HG02759 (cell line): Measurements from ENCODE around the gene PRKCZ.
"Not testable (repeated sequence)": the region's sequence is repeated elsewhere in the genome, so short reads cannot be mapped to it uniquely, and the experiment has no call there.

ENCODE experiments used
- ATAC-seq: cut with Tn5 transposase; IDR thresholded peaks from one replicate; pipeline ENCODE4 v1.9.1; 2021; ENCODE audit warnings: mild to moderate bottlenecking, moderate library complexity; ENCODE audit not compliant: unreplicated experiment

PRKCZ gene

DNA sequence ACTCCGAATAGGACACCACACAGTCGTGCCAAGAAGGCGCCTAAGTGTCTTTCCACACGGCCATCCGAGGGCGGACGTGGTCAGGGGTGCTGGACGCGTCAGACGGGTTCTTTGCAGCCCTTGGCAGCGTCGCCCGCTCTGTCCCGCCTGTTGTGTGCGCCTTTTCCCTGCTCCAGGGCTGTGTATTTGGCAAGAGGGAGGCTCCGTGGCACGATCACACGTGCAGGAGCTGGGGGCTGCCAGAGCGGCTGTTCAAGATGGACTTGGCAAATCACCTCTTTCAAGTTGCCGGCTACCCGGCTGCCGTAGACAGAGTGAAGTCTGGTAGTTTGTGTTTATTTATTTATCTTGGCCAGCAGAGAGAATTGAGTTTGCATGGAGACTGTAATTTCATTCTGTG is 31.9 kb downstream of the PRKCZ start:
- ATAC-seq, result no peak

DNA sequence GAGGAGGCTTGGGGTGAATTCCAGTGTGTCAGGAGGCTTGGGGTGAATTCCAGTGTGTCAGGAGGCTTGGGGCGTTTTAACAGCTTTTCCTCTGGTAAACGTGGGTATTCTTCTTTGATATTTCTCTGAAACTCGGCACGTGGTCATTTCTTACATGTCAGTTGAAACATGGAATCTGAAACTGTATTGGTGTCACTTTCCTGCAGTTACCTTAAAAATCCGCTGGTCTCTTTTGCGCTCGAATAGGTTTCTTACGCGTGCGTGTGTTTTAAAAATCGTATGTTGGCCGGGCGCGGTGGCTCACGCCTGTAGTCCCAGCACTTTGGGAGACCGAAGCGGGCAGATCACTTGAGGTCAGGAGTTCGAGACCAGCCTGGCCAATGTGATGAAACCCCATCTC is 33.5 kb downstream of the PRKCZ start:
- ATAC-seq, result no peak

DNA sequence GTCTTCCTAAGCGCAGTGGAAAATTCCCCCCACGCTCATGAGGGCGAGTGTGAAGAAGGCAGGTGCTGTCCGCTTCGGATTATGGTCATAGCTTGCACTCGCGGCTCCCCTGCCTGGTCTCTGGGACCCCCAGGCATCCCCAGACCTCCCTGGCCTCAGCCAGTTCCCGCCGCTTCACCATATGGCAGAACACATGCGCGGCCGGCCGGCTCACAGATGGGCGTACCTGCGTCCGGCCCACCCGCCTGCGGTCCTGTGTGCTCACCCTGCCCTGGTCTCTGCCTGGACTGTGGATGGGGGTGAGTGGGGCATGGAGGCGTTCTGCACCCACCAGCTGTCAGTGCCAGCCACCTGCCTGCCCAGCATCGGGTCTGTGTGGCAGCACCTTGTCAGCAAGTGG is 34.1 kb downstream of the PRKCZ start:
- no peak for ATAC-seq

DNA sequence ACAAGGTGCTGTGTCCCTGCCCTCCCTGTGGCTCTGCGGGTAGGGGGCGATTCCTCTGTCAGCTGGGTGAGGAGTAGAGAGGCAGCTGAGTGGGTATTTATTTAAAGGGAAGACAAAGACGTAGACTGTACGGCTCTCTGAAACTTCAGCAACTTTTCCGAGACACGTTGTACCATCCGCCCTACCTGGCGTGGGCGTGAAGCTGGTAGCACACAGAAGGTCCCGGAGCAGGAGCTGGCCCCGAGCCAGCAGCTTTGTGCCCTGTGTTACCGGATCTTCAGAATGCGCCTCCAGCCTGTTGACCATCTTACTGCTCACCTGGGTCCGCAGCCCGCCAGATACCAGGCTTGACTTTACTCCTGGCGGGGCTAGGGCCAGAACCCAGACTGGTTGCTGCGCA is 34.9 kb downstream of the PRKCZ start:
- no peak for ATAC-seq

DNA sequence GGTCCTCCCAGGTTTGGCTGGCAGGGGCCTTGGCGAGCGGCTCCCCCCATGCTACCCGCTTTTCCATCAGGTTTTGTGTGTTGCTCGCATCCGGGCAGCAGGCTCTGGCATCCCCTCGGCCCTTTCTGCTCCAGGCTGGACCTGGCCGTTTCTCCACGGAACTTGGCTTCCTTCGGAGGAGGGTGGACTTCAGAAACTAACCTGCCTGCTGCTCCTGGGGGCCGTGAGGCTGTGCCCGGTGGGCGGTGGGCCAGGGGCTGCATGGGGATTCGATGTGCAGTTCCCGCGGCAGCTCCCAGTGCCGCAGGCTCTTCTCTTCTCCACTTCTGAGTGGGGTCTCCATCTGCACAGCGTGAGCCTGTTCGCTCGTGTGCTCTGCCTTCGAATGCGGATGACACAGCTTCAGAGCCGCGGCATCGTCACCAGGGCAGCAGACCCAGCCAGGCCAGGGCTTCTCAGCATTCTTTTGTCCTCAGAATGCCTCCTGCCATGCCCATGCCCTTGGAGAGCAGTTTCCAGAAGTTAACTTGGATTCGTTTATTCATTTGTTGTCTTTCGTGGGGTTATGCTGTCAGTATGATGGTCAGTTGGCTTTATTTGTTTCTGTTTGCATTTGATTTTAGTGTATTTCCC is 36.4 kb downstream of the PRKCZ start:
- ATAC-seq, result no peak

DNA sequence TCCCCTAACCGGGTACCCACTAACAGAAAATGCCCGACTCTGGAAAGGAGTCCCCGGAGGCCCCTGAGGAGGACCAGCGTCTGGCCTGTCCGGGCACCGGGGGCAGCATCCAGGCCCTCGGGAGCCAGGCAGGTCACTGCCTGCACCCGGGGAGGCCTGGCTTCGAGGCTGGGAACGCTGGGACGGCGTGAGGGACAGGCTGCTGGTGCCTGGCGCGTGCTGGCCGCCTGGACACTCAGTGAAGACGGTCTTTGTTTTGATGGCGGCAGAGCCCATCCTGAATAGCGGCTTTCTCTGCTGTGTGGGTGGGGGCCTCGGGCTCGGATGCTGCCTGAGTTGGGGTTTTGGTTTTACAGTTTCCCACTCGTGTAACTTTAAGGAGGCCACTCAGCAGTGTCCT is 37.6 kb downstream of the PRKCZ start:
- no peak for ATAC-seq

DNA sequence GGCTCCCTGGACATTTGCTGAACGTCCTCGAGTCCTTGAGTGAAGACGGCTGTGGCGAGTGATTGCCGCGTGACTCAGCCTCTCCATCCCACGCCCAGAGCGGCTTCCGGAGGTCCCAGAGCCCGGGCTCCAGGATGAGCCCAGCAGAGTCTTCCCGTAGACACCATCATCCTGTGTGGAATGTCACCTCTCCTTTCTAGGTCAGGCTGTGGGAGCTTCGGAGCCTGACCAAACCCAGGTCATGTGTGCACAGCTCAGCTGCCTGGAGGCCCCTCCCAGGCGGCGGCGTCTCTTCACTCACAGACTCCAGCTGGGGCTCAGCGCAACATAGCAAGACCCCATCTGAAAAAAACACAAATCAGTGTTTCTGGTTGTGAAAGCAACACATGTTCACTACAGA is 38.2 kb downstream of the PRKCZ start:
- ATAC-seq, result no peak

DNA sequence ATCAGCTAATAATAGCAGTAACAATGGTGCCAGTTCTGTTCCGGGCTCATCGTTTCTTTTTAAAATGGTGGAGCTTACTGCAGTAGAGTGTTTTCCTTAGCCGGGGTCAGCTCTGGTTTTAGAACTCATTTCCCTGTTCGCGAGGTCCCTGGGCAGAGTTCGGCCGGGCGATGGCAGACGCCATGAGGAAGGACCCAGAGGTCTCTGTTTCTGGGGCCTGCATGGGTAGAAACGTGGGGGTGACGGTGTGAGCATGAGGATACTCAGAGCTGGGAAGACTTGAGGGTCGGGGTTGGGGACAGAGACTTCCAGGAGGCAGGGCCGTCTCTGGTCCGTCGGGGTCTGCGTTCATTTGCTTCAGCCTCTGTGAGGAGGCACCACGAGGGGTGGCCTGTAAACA is 38.8 kb downstream of the PRKCZ start:
- no peak for ATAC-seq

DNA sequence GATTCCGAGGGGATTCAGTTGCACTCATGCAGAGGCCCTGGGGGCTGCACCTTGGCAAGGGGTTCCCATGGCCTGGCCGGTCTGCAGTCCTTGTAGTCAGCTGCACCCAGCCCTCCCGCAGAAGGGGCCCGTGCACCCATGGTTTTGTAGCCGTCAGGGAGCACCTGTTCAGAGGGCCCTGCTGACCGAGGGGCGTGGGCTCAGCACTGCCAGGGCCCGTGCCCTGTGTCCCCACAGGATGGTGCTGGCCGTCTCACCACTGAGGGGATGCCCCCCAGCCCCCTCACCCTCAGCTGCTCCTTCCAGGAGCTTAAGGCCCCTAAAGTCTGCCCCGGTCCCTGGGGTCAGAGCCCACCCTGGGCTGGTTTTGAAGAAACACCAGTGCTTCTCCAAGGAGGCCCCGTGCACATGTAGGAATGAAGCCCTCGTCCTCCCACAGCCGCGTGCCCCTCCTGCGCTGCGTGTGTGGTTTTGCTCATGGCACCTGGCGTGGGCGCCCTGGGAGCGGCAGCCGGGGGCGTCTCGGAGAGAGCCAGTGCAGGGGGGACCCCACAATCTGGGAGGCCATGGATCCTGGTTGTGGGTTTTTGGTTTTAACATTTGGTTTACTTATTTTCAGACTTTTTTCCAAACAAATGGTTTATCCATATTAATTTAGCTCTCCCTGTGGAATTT is 40.1 kb downstream of the PRKCZ start:
- no peak for ATAC-seq

DNA sequence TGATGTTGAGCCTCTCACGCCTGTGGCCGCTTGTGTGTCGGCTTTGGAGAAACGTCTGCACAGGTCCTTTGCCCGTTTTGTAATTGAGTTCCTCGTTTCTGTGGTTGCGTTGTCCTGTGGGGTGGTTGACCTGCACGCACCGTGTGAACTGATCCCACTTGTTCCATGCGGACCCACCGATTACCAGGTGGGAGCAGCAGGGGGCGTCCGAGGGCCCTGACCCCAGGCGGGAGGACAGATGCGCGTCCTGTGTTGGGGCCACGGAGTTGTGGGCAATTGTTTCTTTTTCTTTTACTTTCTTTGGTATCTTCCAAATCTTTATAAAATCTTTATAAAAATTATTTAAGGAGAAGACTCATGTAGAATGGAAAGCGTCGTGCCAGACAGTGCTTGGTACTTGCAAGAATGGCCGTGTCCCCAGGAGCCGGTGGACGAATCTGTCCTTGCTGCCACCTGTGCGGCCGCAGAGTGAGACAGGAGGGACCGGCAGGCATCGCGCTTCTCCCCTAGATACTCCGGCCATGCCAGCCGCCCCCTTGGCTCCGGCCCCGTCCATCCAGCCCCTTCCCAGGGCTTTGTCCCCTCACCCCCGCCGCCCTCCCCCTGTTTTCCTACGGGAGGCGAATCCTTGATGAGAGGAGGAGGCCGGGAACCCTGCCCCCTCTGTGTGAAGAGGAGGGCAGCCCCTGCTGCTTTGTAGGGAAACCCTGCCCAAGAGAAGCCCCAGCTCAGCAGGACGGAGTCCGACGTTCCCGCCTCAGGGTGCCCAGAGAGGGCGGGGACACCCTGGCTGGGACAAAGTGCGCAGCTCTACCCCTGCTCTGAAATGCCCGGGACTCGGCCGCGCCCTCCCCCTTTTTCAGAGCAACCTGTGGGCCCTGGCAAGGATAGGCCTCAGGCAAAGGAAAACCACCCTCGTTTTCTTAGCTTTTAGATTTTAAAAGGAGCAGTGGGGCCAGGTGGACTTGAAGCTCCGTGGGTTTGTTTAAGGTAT is 41.7 kb downstream of the PRKCZ start:
- ATAC-seq, result no peak

DNA sequence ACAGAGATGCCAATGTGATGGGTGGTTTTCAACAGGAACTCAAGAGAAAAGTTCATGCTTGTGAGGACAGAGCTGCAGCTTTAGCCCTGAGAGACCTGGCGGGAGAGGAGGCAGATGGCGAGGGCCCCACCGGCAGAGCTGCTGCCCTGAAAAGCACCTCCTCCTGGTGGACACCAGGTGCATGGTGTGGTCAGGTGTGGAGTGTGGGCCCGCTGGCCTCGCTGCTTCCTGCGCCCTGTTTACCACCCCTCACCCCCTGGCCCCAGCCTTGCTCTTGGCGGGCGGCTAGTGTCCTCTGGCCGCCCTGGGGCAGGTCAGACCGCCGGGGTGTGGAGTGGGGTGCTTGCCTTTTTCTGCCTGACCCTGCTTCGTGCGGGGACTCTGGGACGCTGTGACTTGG is 42.8 kb downstream of the PRKCZ start:
- no peak for ATAC-seq

DNA sequence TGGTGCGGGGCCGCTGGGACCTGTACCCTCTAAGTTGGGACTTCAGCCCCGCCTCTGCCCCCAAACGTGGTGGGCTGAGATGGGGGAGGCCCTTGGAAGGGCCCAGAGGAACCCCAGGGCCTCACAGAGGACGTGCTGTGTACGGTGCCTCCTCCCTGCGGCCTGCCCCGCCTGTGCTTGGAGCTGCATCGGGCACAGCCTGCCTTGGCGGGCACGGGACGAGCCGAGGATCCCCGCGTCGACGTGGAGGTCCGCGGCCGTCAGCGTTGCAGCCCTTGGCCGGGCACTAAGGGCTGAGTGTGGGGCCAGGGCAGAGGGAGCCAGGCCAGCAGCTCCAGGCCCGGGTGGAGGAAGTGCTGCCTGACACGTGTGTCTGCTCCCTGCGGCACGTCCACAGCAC is 43.4 kb downstream of the PRKCZ start:
- ATAC-seq, result no peak

DNA sequence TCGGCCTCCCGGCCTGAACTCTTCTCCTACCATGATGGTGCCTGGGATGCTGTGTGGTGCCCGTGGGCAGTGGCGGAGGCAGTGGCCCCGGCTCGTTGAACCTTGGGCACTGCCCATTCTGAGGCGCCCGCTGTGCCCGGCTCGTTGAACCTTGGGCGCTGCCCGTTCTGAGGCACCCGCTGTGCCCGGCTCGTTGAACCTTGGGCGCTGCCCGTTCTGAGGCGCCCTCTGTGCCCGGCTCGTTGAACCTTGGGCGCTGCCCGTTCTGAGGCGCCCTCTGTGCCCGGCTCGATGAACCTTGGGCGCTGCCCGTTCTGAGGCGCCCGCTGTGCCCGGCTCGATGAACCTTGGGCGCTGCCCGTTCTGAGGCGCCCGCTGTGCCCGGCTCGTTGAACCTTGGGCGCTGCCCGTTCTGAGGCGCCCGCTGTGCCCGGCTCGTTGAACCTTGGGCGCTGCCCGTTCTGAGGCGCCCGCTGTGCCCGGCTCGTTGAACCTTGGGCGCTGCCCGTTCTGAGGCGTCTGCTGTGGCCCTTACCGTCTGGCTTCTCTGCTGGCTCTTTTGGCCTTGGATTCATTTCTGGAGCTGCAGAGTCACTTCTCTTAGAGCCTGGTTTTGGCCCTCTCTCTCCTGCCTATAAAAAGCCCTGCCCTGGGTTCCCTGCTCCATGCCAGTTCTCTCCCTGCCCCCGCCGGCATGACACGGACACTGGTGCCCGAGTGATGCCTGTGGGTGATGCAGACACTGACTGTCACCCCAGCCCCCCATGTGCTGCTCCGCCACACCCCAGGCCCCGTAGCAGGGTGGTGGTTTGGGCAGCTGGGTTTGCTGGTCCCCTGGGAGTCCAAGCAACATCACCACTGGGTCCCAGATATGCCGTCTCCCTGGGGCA is 44.3 kb downstream of the PRKCZ start:
- ATAC-seq, result not testable (repeated sequence)

DNA sequence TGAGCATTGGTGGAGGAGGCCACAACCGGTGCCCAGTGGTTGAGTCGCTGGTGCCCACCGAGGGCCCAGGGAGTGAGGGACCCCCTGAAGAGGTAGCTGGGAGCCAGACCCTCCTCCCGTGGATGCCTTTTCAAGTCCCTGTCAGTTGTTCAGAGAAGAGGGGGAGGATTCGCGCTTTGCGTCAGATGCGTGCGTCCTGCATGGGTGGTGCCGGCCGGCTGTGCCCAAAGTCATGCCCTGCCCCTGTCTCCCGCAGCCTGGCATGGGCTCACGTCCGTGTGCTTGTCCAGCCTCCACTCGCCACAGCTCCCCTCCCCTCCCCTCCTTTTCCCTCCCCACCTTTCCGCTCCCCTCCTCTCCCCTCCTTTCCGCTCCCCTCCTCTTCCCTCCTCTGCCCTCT is 45.2 kb downstream of the PRKCZ start:
- no peak for ATAC-seq

DNA sequence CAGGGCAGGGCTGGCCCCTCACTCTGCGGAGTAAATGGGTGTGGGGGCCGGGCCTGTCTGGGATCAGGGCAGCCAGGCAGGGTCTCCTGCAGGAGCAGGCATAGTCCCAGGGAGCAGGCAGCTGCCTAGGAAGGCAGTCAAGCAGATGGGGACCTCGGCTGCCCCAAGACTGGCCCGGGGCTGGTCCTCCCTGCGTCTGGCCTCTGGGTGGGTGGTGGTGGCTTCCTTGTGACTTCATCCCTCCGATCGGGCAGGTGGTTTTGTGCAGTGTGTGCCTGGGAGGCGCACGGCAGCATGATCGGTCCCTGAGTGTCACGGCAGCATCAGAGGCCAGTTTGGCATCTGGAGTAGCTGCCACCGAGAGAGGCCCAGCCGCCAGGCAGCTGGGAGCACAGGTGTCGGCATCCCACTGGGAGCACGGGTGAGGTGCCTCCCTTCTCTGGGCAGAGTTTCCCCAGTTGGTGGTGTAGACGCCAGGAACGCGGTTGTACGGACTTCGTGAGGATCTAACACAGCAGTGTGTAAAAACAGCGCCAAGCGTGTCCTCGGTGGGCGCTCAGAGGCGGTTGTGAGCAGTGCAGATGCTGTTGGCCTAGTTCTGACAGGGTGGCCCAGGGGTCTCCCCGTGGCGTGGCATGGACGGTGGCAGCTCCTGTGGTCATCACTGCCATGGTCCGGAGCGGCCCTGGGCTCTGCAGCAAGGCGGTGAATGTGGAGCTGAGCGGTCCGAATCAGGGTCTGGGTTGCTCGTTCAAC is 45.9 kb downstream of the PRKCZ start:
- ATAC-seq, result no peak

DNA sequence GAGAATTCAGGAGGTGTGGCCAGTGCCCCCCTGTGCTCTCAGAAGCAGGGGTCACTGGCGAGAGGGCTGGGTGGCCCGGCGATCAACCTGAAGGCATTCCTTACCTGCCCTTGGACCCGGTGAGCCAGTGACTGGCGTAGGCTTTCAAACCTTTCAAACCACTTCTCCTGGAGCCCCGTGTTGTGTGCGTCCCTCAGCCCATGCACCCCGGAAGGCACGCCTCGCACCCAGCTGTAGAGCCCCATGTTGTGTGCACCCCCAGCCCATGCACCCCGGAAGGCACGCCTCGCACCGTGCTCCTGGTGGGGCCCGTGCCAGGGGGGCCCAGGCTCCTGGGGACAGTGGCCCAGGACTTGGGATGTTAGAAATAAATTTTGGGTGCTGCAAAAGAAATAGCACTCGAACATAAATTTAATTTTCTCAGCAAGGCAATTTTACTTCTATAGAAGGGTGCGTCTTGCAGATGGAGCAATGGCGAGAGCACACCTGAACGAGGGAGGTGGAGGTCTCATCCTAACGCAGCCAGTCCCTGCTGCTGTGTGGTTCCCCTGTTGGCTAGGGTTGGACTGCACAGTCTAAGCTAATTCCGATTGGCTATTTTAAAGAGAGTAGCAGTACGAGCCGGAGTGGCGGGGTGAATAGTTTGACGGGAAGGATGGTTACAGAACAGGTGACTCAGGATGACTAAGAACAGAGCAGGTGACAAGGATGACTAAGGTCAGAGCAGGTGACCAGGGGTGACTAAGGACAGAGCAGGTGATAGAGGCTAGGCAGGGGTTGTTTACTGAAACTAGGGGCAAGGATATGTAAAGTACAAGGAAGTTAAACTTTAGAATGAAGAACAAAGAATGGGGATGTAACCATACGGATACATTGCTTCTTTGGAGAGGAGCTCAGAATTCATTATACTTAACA is 47.4 kb downstream of the PRKCZ start:
- no peak for ATAC-seq

DNA sequence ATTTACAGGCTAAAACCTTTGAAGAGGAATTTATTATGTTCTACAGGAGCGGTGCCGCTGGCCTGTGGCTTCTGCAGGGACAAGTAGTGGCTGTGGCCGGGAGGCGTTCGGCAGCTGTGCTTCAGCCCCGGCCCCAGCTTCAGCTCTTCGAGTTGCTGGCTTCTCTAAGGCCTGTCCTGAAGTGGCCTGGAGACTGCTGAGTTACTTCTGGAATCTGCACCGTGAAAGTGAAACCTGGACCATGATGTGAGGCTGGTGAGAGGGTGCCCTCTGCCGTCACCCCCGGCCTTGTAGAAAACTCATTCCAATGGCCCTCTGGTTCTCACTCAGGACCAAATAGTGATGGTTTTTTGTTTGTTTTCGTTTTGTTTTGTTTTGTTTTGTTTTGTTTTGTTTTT is 48.1 kb downstream of the PRKCZ start:
- ATAC-seq, result no peak

DNA sequence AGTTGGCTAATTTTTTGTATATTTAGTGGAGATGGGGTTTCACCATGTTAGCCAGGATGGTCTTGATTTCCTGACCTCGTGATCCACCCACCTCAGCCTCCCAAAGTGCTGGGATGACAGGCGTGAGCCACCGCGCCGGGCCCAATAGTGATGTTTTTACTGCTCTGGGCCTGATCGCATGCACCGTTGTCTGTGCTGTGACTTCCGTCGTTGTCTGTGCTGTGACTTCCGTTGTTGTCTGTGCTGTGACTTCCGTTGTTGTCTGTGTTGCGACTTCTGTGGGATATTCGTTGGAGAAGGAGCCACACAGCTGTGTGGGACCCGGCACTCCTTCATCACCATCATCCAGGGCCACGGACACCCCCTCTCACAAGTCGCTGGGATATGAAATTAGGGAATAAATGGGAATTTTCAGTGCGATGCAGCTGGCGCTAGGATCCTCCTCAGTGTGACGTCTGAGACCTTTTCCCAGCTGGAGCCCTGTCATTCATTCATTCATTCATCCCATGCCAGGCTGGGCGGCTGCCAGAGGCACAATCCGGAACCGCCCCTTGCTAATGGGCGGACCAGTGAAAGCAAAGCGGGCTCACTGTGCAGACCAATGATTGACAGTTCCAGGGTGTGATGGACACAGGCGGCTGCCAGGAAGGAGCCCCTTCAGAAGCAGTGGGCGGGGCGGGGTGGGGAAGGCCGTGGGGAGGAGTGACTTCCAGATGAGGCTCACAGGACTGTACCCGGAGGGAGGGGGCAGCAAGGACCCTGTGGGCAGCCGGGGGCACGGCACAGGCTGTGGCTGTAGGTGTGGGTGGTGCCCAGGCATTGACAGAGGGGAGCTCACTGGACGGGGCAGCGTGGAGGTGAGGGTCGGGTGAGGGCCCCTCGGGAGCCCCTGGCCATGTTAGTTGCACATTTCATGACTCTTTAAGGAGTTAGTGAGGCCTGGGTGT is 48.9 kb downstream of the PRKCZ start:
- no peak for ATAC-seq
